GM21737 (cell line): ENCODE measurements around the gene NUSAP1.
A peak's percentile ranks its signal among the peaks of the same experiment; 100 is the strongest.
"Not testable (repeated sequence)": the region's sequence is repeated elsewhere in the genome, so short reads cannot be mapped to it uniquely, and the experiment has no call there.

Experiments used
- ATAC-seq: cut with Tn5 transposase; IDR thresholded peaks from one replicate; pipeline ENCODE4 v1.9.1; 2021; ENCODE audit warnings: mild to moderate bottlenecking, moderate library complexity; ENCODE audit not compliant: unreplicated experiment

Gene NUSAP1

DNA sequence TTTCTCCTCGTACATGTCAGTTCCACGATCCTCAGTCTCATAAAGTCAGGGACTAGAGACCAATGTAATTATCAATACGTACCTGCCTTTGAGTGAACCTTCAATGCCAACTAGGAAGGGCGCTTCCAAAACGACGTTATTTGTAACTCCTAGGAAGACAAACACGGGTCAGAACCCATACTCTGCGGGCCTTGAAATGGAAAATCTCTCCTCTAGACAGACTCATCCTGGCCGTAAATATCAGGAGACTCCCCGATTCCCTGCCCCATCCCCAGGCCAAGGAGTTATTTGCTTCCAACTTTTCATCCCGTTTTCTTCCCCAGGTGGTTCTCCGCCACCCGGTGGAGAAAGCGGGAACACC, 868 bp upstream of the NUSAP1 start:
- no peak for ATAC-seq

DNA sequence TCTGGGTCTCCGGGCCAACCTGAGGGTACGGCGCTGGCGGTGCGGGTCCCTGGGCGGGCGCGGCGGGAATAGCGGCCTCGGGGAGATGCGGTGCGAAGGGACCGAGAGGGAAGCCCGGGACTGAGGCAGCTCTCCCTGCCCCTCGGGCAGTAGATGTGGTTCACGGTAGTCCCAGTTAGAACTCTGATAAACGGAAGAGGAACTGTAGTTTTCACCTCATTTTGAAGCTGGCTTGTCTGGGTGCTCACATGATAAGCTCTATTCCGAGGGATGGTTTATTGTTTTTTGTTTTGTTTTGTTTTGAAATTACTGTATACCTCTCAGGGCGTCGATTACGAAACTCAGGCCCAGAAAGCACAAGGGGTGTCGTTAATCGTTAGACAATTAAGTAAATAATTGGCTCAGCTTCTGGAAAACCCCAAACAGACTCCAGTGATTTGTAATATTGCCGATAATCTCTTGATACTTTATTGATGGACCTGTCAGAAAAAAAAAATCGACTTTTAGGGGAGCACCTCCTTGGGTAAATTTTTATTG, 413 bp downstream of the NUSAP1 start:
- peak; percentile 26 for ATAC-seq

DNA sequence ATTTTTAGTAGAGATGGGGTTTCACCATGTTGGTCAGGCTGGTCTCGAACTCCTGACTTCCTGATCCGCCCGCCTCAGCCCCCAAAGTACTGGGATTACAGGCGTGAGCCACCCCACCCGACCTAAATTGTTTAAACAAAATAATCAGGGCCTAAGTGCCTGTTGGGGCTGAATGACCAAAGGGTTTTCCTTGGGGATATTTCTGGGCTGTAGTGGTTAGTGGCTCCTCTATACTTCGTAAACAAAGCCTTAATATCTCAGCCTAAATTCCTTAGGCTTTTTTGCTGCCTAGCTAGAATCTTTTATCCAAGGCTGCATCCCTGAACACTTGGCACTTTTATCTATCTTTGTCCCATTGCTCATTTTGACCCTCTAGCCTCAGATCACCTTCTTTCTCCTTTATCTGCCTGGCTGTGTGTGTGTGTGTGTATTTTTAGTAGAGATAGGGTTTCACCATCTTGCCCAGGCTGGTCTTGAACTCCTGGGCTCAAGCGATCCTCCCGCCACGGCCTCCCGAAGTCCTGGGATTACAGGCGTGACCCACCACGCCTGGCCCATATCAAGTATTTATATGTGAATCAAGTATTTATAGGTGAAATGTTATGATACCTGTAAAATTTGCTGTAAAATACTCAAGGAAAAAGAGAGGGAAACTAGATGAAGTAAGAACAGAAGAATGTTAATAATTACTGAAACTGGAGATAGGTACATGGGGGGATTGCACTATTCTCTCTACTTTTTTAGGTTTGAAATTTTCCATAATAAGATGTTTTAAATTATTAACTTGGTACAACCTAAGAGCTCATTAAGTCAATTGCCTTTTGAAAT, 1.8 kb downstream of the NUSAP1 start:
- no peak for ATAC-seq

DNA sequence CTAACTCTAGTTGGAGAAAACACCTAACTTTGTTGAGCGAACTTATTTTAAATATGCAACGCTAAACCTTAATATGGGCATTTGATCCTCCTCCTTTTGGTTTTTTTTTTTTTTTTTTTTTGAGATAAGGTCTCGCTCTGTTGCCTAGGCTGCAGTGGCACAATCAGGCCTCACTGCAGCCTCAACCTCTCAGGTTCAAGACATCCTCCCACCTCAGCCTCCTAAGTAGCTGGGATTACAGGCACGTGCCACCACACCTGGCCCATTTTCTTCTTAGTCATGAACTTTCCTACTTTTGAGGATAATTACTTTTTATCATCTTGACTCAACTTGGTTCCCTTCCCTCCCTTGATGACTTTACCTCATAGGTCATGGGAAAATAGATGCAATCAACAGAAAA, 3.9 kb downstream of the NUSAP1 start:
- ATAC-seq = no peak

DNA sequence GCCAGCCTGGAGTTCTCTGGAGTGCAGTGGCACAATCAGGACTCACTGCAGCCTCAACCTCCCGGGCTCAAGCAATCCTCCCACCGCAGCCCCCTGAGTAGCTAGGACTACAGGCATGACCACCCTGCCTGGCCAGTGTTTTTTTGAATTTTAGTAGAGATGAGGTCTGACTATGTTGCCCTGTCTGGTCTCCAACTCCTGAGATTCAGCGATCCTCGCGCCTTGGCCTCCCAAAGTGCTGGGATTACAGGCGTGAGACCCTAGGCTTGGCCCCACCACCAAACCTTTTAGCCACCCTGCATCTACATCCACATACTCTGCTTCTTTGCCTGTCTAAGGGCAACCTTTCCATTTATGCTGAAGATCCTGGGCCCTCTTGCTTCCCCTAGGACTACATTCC, 4.4 kb downstream of the NUSAP1 start:
- ATAC-seq = no peak

DNA sequence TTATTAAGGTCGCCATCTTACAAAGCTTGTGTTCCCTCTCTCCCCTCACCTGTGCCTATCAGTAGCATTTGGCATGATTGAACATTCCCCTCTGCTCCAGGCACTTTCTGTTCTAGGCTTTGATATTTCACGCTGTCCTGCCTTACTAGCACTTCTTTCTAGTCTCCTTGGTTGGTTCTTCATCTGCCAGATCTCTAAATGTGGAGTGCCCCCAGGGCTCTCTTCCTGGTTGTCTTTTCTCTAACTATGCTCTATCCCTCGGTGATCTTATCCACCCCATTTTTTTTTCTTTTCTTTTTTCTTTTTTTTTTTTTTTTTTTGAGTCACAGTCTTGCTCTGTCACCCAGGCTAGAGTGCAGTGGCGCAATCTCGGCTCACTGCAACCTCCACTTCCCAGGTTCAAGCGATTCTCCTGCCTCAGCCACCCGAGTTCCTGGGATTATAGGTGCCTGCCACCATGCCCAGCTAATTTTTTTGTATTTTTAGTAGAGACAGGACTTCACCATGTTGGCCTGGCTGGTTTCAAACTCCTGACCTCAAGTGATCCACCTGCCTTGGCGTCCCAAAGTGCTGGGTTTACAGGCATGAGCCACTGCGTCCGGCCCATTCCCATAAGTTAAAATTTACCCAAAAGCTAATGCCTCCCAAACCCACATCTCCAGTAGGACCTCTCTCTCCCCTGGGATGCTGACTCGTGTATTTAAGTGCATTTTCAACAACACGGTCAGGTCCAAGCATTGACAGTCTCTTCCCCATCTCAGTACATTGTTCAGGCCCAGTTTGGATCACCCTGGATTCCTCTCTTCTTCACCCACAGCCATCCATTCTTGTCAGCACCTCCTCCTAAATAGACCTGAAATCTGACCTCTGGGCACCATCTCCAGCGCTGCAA, 5.2 kb downstream of the NUSAP1 start:
- no peak for ATAC-seq

DNA sequence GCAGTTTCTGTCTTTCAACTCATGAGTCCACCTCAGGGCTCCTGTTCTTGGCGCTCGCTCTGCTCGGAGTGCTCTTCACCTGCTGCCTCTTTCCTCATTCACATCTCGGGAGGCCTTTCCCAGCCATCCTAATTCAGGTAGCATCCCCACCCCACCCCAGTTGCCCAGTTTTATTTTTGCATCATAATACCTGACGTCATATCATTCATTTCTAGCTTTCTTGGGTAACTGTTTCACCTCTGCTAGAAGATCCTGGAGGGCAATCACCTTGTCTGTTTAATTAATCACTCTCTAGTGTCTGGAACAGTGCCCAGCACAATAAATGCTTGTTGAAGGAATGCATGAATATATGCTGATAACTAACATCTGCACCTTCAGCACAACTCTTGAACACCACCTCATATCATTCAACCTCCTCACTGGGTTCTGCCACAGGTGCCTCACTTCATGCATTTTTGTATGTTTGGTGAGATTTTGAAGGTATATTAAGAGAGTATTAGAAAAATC, 7.6 kb downstream of the NUSAP1 start:
- no peak for ATAC-seq

DNA sequence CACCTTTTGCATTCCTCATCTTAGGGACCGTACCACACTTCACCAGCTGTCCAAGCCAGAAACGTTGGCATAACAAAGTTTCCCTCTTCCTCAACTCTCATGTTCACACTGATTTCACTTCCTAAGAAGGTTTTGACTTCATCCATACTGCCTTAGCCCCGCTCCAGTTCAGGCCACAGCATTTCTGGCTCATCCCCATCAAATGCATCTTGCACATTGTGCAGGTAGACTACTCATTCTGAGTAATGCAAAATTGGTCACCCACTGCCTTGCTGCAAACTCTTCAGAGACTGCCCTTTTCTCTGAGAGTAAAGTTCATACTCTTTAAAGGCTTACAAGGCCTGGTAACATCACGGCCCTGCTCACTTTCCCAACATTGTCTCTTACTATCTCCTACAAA, 8.8 kb downstream of the NUSAP1 start:
- no peak for ATAC-seq

DNA sequence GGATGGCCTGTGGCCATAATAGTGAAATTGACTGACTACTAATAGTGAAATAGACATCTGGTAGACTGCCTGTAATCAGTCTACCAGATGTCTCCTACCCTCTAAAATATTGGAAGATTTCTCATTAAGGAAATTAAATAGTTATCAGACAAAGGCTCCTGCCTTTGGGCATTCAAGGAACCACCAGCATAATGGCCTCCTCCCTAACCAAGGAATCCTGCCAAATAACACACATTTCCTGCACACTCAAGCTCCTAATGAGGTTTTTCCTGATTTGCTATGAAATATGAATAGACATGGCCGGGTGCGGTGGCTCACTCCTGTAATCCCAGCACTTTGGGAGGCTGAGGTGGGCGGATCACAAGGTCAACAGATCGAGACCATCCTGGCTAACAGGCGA, 14.6 kb downstream of the NUSAP1 start:
- ATAC-seq = no peak

DNA sequence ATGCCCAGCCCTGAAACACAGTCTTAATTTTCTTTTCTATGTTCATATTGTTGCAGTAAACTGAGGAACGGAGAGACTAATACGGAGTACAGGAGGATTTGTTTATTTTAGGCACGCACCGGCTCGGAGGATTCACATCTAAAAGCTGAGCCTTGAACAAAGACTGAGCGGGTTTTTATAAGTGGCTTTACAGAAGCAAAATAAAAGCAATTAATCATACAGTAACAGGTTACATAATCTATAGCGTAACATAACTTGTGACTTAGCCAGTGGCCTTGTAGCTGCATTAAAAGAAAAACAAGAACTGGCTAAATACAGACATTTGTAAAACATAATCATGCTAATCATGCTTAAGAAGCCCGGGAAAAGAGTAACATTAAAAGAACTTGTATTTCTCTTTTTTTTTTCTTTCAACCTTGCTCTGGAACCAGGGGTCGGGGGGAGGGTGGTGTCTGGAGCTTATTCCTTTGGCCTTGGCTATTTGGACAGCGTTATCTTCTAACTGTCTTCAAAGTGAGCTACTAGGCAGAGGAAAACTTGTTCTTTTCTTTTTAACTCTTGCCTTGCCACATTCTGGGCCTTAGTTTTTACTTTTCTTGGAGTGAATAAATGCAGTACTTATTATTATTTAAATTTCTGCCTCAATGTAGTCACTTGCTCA, 17.5 kb downstream of the NUSAP1 start:
- no peak for ATAC-seq

DNA sequence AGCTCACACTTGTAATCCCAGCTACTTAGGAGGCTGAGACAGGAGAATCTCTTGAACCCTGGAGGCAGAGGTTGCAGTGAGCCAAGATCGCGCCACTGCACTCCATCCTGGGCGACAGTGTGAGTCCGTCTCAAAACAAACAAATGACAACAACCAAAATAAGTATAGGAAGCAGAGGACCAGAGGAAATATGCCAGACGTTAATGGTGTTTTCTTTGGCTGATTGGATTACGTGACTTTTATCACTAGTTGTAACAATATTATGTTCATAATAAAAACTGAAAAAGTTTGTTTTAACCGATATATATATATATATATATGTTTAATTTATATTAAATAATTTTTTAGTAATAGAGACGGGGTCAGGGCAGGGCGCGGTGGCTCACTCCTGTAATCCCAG, 21.7 kb downstream of the NUSAP1 start:
- no peak for ATAC-seq

DNA sequence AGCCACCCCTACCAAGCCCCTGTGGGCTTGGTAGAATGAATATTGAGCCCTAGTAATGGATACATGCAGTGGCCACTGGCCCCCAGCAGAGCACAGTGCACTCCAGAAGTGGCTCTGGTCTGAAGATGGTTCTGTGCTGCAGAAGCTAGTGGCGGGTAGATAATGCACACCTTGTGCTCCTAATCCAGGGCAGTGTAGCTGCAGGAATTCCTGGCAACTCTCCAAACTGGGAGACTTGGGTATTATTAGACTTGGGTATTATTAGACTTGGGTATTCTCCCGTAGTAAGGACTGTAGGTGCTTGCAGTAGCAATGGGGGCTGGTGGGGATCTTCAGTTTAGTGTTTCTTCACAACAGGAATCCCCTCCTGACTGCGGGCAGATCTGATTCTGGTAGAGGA, 34.7 kb downstream of the NUSAP1 start:
- ATAC-seq = no peak

DNA sequence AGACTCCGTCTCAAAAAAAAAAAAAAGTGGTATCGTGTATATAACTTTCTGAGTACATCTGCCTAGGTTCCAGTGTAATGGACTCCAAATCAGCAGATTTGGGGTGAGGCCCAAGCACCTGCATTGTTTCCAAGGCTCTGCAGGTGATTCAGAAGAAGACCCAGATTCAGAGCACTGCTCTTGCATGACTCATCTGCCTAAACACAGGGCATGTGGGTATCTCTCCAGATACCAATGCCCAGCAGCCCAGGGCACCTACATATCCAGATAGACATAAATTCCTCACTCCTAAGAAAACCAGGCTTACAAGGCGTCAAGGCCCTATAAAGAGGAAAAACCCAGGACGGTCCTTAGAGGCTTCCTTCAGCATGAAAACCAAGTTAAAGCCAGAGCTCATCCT, 45.3 kb downstream of the NUSAP1 start:
- ATAC-seq = no peak

DNA sequence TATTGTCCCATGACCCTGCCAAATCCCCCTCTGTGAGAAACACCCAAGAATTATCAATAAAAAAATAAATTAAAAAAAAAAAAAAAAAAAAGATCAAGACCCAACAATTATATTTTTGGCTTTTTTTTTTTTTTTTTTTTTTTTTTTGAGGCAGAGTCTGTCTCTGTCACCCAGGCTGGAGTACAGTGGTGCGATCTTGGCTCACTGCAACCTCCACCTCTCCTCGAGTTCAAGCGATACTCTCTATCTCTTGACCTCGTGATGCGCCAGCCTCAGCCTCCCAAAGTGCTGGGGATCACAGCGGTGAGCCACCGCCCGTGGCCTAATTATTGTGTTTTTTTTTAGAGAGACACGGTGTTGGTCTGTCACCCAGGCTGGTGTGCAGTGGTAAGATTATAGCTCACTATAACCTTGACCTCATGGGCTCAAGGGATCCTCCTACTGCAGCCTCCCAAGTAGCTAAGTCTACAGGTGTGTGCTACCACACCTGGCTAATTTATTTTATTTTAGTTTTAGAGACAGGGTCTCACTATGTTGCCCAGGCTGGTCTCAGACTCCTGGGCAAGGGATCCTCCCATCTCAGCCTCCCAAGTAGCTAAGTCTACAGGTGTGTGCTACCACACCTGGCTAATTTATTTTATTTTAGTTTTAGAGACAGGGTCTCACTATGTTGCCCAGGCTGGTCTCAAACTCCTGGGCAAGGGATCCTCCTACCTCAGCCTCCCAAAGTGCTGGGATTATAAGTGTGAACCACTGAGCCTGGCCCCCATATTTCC, 51.5 kb downstream of the NUSAP1 start:
- ATAC-seq = not testable (repeated sequence)

DNA sequence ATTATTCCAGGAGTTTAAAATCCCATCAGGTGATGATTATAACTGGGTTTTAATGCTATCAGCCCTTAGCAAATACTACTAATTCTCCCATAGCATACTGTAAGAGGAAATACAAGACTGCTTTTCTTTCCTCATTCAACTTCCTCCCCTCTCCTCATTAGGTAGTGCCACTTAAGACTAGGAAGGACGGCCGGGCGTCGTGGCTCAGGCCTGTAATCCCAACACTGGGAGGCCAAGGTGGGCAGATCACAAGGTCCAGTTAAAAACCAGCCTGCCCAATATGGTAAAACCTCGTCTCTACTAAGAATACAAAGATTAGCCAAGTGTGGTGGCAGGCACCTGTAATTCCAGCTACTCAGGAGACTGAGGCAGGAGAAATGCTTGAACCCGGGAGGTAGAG, 55.0 kb downstream of the NUSAP1 start:
- ATAC-seq = no peak

DNA sequence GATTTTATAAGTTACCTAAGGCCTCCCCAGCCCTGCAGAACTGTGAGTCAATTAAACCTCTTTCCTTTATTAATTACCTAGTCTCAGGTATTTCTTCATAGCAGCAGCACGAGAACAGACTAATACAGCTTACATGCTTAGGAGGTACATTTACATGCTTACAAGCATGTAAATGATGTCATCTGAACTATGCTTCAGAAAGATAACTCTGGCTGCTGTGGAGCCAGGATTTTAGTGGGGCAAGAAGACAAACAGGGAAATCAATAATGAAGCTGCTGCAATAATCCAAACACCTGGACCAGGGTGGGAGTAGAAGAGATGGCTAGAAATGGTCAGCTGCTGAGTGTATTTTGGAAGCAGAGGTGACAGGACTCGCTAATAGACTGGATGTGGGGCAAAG, 60.0 kb downstream of the NUSAP1 start:
- ATAC-seq = no peak

DNA sequence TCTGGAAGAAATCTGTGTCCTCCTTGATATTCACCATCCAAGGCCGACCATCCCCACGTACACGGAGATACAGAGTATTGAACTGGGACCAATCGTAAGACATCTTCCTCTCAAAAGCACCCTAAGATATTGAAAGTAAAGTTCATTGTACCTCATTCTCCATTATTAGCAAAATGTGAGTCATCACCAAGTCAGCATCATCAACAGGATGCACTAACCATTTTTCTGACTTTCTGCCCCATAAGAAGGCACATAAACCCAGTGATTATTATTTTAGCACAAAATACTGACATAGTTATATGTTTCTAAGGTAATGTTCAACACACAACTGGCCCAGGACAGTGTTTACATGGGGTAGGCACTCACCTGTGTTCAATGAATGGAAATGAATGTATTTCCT, 62.2 kb downstream of the NUSAP1 start:
- no peak for ATAC-seq

DNA sequence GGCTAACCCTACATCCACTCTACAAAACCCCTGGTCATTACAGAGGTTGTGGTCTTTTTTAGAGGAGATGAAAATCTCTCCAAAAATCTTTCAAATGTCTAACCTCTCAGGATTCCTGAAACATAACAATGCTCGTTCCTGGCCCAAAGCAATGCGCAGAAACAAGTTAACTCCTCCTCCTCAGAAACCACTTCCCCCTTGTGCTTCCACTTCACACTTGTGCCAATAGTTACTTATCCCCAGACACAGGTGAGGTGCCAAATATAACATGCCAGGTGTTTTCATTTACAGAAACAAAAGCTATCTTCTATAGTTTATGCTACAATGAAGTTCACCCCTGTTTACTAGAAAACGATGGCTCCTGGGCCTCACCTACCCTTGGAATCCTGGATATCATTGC, 63.4 kb downstream of the NUSAP1 start:
- no peak for ATAC-seq

DNA sequence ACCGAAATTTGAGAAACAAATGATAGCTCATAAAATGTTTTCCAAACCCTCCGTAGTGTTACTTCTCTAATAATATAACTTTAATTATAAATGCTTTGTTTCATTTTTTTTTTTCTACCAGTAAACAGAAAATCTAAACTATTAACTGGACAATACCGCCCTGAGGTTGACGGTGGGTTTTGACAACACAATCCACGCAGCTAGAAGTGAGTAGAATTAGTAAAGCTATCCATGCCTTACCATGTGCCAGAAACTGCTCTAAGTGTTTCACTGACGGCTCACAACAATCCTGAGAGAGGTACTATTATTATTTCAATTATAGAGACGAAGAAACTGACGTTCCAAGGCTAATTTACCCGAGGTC, 69.2 kb downstream of the NUSAP1 start:
- no peak for ATAC-seq

DNA sequence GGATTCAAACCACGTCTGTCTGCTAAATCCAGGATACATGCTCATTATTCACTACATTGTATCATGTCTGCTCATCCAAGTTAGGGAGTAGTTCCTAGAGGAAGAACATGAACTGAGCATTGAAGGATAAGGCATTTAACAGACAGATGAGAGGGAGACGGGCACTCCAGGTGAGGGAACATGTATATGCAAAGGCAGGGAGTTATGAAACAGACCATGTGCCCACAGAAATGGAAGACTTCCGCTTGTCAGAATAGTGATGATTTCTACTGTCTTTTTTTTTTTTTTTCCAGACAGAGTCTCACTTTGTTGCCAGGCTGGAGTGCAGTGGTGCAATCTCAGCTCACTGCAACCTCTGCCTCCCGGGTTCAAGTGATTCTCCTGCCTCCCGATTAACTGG, 74.7 kb downstream of the NUSAP1 start:
- ATAC-seq = no peak

DNA sequence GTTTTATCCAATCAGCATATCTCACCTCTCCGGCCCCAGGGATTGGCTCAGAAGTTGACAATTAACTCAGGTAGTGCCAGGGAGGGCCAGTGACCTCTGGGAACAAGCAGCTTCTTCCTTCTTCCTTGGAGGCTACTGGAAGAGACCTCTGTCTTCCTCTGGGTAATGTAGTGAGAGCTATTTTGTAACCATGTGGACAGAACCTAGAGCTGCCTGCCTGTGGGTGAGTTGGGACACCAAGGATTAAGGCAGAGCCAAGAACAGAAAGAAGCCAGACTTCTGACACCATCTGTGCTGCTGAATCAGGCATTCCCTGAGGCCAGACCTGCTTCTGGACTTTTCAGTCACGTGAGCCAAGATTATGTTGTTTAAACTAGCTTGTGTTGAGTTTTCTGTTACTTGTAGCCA, 75.6 kb downstream of the NUSAP1 start:
- no peak for ATAC-seq
